ENCODE measurements around the gene DAP3. TPM values are rescaled to one million over a fixed set of nuclear protein-coding genes. Genes with fewer than 3 reads are reported as not detected.
"Not testable (repeated sequence)": the region's sequence is repeated elsewhere in the genome, so short reads cannot be mapped to it uniquely, and the experiment has no call there.

The DAP3 gene
- total RNA-seq, 1 experiment from 2014 or later, result 148 TPM

DNA sequence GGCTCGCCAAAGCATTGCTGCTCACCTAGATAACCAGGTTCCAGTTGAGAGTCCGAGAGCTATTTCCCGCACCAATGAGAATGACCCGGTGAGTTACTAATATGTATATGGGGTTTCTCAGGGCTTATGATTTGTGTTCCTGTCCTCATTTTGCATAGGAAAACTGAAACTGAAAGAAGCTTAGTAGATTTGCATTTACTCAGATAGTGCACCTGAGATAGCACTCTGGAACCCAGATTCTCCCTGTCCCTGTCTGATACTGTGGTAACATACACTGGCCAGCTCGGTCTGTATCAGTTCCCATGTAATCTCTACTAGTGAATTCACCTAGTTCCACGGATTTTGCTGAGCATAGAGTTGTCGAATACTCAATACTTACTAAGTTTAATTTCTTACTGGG is 28.1 kb downstream of the DAP3 start:
- TF ChIP-seq JUND (IDR thresholded peaks at IDR 0.05), result no peak
- TF ChIP-seq TCF7L2 (IDR thresholded peaks at IDR 0.05; ENCODE audit: borderline replicate concordance, extremely low read depth, insufficient read depth, insufficient read length), result no peak
- no peak for TF ChIP-seq RAD21 (IDR thresholded peaks at IDR 0.05; ENCODE audit: low read depth)
- TF ChIP-seq, protein P1, sequence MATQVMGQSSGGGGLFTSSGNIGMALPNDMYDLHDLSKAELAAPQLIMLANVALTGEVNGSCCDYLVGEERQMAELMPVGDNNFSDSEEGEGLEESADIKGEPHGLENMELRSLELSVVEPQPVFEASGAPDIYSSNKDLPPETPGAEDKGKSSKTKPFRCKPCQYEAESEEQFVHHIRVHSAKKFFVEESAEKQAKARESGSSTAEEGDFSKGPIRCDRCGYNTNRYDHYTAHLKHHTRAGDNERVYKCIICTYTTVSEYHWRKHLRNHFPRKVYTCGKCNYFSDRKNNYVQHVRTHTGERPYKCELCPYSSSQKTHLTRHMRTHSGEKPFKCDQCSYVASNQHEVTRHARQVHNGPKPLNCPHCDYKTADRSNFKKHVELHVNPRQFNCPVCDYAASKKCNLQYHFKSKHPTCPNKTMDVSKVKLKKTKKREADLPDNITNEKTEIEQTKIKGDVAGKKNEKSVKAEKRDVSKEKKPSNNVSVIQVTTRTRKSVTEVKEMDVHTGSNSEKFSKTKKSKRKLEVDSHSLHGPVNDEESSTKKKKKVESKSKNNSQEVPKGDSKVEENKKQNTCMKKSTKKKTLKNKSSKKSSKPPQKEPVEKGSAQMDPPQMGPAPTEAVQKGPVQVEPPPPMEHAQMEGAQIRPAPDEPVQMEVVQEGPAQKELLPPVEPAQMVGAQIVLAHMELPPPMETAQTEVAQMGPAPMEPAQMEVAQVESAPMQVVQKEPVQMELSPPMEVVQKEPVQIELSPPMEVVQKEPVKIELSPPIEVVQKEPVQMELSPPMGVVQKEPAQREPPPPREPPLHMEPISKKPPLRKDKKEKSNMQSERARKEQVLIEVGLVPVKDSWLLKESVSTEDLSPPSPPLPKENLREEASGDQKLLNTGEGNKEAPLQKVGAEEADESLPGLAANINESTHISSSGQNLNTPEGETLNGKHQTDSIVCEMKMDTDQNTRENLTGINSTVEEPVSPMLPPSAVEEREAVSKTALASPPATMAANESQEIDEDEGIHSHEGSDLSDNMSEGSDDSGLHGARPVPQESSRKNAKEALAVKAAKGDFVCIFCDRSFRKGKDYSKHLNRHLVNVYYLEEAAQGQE (IDR thresholded peaks at IDR 0.05; ENCODE audit: low read depth), result no peak
- TF ChIP-seq, protein P2, sequence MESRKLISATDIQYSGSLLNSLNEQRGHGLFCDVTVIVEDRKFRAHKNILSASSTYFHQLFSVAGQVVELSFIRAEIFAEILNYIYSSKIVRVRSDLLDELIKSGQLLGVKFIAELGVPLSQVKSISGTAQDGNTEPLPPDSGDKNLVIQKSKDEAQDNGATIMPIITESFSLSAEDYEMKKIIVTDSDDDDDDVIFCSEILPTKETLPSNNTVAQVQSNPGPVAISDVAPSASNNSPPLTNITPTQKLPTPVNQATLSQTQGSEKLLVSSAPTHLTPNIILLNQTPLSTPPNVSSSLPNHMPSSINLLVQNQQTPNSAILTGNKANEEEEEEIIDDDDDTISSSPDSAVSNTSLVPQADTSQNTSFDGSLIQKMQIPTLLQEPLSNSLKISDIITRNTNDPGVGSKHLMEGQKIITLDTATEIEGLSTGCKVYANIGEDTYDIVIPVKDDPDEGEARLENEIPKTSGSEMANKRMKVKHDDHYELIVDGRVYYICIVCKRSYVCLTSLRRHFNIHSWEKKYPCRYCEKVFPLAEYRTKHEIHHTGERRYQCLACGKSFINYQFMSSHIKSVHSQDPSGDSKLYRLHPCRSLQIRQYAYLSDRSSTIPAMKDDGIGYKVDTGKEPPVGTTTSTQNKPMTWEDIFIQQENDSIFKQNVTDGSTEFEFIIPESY (IDR thresholded peaks at IDR 0.05; ENCODE audit: extremely low read depth, insufficient replicate concordance, low read length), result no peak
- TF ChIP-seq, protein P3, sequence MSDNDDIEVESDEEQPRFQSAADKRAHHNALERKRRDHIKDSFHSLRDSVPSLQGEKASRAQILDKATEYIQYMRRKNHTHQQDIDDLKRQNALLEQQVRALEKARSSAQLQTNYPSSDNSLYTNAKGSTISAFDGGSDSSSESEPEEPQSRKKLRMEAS (IDR thresholded peaks at IDR 0.05), result no peak
- no peak for TF ChIP-seq CBX3 (IDR thresholded peaks at IDR 0.05; ENCODE audit: low read depth)
- no peak for TF ChIP-seq EZH2phosphoT487 (IDR thresholded peaks at IDR 0.05; ENCODE audit: borderline replicate concordance)
- no peak for TF ChIP-seq POLR2A (IDR thresholded peaks at IDR 0.05; ENCODE audit: borderline replicate concordance, extremely low read depth, insufficient read depth, insufficient read length)
- no peak for TF ChIP-seq FOSL1 (IDR thresholded peaks at IDR 0.05; ENCODE audit: low read depth)
- Histone ChIP-seq H3K9ac (ENCODE audit: low read length) (no peak overlapping the region), H3K27me3 (ENCODE audit: insufficient read depth, low read length) (no peaks in the 10 kb centered on the region), H3K9me3 (ENCODE audit: control insufficient read depth in 1 of 2, insufficient read depth in 1 of 2, low read depth in 1 of 2, low read length in 2 of 2) (no peaks in the 10 kb centered on the region), H3K9me2 (ENCODE audit: insufficient read depth) (no peaks in the 10 kb centered on the region), H4K20me1 (ENCODE audit: insufficient read depth) (peaks cover 4% of the 10 kb centered on the region), H3K79me2 (ENCODE audit: insufficient read depth, low read length) (peaks cover 54% of the 10 kb centered on the region), H2AFZ (ENCODE audit: low read depth, low read length, poor library complexity, severe bottlenecking) (no peak overlapping the region), H3K4me2 (ENCODE audit: low read length) (no peak overlapping the region), H3K4me3 (replicated peaks in 1 of 2; ENCODE audit: low read depth in 1 of 2, low read length in 2 of 2) (no peak overlapping the region), H3K27ac (ENCODE audit: low read depth, low read length) (no peak overlapping the region), H3K36me3 (ENCODE audit: control insufficient read depth in 1 of 2, insufficient read depth in 2 of 2, low read length in 2 of 2) (peaks cover 10 to 35% of the 10 kb centered on the region in 2 experiments), H3K4me1 (ENCODE audit: control insufficient read depth in 1 of 2, insufficient read depth in 2 of 2, low read length in 2 of 2) (no peaks in the 10 kb centered on the region)
- no TSS peak for BruUV-seq (replicated peaks)
- DNase-seq (ENCODE audit: low read depth, low spot score) (no peak), ATAC-seq (no peak)
- ChIA-PET POLR2A (no interaction called here), CTCF (no interaction called here), RAD21 (ENCODE audit: low non-redundant PET in 1 of 2, low total read pairs in 2 of 2, uncharacterized antibody in 2 of 2, unreplicated experiment in 2 of 2) (no interaction called here)
- intact Hi-C loops (cut with micrococcal nuclease), result no loop called here

DNA sequence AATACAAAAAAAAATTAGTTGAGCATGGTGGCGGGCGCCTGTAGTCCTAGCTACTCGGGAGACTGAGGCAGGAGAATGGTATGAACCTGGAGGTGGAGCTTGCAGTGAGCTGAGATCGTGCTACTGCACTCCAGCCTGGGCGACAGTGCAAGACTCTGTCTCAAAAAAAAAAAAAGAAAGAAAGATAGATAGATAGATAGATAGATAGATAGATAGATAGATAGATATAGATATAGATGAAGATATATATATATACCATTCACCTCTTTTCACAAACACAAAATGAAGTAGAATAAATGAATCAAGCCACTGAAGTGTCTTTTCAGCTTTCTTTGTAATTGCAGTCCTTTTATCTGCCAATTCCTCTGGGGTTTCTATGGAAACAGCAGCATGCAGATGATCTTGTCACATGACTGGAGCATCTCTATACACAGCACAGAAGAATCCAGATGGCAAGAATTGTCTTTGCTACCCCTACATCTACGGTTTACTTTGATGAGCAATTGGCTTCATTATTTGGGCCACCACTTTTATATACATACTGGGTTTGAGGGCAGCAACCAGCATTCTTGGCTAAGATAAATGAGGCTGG is 29.7 kb downstream of the DAP3 start:
- CTCF ChIA-PET; H3K4me3 ChIP-seq (replicated peaks in 1 of 2; ENCODE audit: low read depth in 1 of 2, low read length in 2 of 2): not testable (repeated sequence)
- H3K36me3 ChIP-seq (ENCODE audit: control insufficient read depth in 1 of 2, insufficient read depth in 2 of 2, low read length in 2 of 2), result peaks cover 7 to 27% of the 10 kb centered on the region in 2 experiments

More for the DNA sequence above, 29.7 kb downstream of the DAP3 start:
- H3K27me3 ChIP-seq (ENCODE audit: insufficient read depth, low read length); H3K27ac ChIP-seq (ENCODE audit: low read depth, low read length); H2AFZ ChIP-seq (ENCODE audit: low read depth, low read length, poor library complexity, severe bottlenecking); DNase-seq (ENCODE audit: low read depth, low spot score); H4K20me1 ChIP-seq (ENCODE audit: insufficient read depth); intact Hi-C loops (cut with micrococcal nuclease); H3K9me2 ChIP-seq (ENCODE audit: insufficient read depth); H3K4me1 ChIP-seq (ENCODE audit: control insufficient read depth in 1 of 2, insufficient read depth in 2 of 2, low read length in 2 of 2); ATAC-seq; H3K9me3 ChIP-seq (ENCODE audit: control insufficient read depth in 1 of 2, insufficient read depth in 1 of 2, low read depth in 1 of 2, low read length in 2 of 2); H3K9ac ChIP-seq (ENCODE audit: low read length); POLR2A ChIA-PET; H3K4me2 ChIP-seq (ENCODE audit: low read length); BruUV-seq (replicated peaks); RAD21 ChIA-PET (ENCODE audit: low non-redundant PET in 1 of 2, low total read pairs in 2 of 2, uncharacterized antibody in 2 of 2, unreplicated experiment in 2 of 2): not testable (repeated sequence)
- H3K79me2 ChIP-seq (ENCODE audit: insufficient read depth, low read length), result peaks cover 46% of the 10 kb centered on the region

Measured in HCT116 (cell line).